GM12874 (cell line): Measurements from ENCODE around the gene MAGI2.

ENCODE experiments used
- TF ChIP-seq, protein P1 (sequence below): IDR thresholded peaks from 2 replicates; pipeline ENCODE4 v1.5.1; 2011; ENCODE audit warnings: low read depth, mild to moderate bottlenecking, control low read depth, low read length, moderate library complexity; ENCODE audit not compliant: insufficient read depth

The MAGI2 gene

DNA sequence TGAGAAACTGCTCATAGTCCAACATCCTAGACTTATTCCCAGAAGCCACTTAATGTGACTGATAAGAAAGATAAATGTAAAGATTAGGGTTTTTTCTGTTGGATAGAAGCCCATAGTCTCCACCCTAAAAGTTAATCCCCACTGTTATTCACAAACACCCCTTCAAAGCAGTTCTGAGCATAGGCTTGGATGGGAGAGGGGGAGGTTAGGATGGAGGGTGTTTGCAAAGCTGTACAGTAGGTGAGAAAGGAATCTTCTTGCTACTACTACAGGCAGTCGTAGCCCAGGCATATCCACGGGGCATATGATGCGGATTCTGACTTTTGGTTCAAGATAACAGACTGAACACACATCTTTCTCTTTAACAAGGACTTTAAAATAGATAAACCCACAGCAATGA, 1119.0 kb downstream of the MAGI2 start:
- TF ChIP-seq, protein P1, sequence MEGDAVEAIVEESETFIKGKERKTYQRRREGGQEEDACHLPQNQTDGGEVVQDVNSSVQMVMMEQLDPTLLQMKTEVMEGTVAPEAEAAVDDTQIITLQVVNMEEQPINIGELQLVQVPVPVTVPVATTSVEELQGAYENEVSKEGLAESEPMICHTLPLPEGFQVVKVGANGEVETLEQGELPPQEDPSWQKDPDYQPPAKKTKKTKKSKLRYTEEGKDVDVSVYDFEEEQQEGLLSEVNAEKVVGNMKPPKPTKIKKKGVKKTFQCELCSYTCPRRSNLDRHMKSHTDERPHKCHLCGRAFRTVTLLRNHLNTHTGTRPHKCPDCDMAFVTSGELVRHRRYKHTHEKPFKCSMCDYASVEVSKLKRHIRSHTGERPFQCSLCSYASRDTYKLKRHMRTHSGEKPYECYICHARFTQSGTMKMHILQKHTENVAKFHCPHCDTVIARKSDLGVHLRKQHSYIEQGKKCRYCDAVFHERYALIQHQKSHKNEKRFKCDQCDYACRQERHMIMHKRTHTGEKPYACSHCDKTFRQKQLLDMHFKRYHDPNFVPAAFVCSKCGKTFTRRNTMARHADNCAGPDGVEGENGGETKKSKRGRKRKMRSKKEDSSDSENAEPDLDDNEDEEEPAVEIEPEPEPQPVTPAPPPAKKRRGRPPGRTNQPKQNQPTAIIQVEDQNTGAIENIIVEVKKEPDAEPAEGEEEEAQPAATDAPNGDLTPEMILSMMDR = no peak

DNA sequence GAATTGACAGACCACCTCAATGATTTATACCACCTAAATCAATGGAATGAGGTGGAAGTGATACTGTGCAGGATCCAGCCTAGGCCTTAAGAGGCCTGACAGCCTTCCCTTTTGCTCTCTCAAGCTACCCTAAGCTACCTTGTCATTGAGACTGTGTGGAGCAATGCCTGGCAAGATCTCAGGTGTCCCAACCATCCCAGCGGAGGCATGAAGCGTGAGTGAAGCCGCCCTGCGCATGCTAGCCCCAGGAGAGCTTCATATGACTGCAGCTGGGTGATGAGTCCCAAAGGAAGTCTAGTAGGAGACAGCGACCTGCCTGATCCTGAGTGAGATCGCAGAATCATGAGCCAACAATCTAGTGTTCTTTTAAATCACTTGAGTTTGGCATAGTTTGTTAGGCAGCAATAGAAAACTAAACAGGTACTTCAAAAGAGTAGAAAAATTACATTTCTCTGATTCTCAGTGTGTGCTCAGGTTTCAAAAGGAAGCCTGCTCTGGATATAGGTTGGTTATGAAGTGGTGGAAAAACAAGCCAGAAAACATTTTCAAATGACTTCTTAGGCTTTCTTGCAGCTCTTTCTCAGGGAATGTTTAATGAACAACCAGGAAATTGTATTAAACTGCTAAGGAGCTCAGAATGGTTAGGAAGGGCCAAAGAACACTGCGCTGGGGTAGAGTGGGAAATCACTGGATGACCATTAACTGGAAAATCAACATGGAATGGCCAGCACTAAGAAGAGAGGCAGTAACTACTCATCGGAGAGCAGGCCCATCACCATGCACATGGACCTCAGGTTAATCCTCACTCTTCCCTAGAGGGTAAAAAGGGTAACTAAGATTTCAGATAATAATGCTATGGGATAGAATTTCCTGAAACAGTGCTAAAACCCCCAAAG, 1119.7 kb downstream of the MAGI2 start:
- TF ChIP-seq, protein P1 = no peak

DNA sequence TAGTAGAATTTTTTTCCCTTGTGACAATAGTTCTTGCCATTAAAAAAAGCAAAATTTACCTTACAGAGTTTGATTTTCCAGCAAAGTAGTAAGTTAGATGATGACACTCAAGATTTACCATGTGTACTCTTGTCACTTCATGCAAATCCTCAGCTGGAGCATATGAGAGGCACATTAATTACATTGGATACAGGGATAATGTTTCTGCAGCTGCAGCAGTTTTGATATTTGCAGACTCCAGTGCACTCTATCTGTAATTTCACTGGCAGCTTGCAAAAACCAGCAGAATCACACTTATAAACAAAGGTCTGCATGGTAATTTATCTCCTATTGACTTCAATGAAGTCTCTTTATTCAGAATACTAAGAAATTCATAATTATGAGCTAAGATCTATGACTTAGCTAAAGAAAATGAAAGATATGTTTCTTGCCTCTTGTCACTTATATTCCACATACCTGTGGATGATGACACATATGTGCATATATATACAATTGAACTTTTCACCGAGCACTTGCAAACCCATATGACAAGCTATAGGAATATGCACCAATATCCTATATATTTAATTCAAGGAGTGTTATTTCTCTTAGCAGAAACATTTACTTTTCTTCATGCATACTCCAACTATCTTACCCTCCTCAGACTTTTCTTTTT, 1124.3 kb downstream of the MAGI2 start:
- TF ChIP-seq, protein P1 = no peak

DNA sequence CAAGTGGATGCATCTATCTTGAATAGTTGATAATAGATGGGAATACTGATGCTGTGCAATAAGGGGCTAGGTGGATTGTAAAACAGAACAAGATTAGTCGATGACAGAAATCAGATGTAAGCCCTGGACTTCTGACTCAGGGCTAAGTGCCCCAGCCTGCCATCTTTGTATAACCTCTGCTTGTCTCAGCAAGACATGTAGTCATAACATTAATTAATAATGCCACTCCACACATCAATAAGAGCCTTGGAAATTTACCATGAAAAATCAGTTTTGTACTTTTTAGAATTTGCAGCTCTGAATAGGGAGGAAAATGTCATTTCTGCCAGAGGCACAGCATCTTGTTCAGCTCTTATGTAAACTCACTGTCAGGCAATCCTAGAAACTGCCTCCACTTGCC, 1125.7 kb downstream of the MAGI2 start:
- TF ChIP-seq, protein P1 = no peak

DNA sequence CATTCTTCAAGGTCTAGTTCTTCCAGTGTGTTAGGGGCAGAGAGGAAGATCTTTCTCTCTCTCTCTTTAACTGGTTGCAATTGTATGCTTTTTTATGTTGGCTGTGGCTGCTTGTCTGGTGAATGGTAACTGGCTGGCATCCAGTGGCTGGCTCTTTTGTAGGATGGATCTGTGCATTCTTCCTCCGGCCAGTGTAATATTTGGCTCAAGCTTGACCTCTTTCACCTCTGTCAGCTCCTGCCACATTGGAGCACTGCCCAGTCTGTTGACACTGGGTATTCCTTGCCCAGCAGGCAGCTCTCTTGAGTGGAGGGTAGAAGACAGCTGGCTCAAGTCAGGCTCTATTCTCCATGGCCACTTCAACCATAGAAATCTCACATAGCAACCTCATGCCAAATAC, 1126.6 kb downstream of the MAGI2 start:
- TF ChIP-seq, protein P1 = no peak

DNA sequence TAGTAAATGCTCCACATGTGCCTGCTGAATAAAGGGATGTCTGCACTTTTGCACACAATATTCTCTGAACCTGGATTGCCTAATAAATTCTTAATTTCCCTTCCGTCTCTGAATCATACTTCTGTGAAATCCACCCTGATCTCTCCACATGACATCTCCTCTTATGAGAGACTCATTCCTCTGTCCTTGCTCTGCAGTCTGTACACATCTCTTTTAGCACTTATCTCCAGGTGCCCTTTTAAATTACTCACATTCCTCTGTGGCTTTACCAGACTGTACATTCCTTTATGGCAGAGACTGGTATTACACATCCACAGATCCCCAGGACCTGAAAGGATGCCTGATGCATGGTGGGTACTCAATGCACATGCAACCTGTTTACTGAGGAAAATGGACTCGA, 1127.3 kb downstream of the MAGI2 start:
- TF ChIP-seq, protein P1 = no peak

DNA sequence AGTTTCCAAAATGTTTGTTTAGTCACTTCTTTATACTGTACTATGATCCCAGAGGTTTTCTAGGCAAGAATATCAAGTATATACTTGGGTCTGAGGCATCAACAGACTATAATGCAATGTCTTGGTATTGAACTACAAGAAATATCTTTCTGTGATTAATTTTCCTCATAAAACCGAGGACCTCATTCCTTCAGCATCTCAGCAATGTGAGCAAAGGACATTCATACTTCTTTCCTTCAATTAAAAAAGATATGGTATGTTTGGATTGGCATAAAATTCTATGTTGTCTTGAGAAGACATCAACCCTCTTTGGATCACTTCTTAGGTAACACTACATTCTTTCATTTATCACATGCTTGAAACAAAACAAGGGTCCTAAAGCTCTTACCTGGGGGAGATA, 1130.3 kb downstream of the MAGI2 start:
- TF ChIP-seq, protein P1 = no peak
